ENCODE data around the gene DUSP19.

DUSP19 gene

GRCh38 chr2:183068561-183068960 is 10.0 kb upstream of the DUSP19 start:
- no peak for DNase-seq (ENCODE audit: low read depth)

- no peak for DNase-seq (ENCODE audit: low read depth)
These were observed 9.4 kb upstream of the DUSP19 start for GRCh38 chr2:183069174-183069573.

GRCh38 chr2:183070942-183071844 is 7.4 kb upstream of the DUSP19 start:
- no peak for DNase-seq (ENCODE audit: low read depth)

- DNase-seq (ENCODE audit: low read depth), result no peak
These were observed 6.4 kb upstream of the DUSP19 start for GRCh38 chr2:183072177-183072576.

GRCh38 chr2:183078163-183078463 is 434 bp upstream of the DUSP19 start:
- DNase-seq (ENCODE audit: low read depth), result no peak

- no peak for DNase-seq (ENCODE audit: low read depth)
These were observed 710 bp downstream of the DUSP19 start for GRCh38 chr2:183079139-183079775.

- DNase-seq (ENCODE audit: low read depth), result no peak
These were observed 3.4 kb downstream of the DUSP19 start for GRCh38 chr2:183081911-183082310.

- DNase-seq (ENCODE audit: low read depth), result no peak
These were observed 9.5 kb downstream of the DUSP19 start for GRCh38 chr2:183088061-183088460.

- no peak for DNase-seq (ENCODE audit: low read depth)
These were observed 10.8 kb downstream of the DUSP19 start for GRCh38 chr2:183089192-183089851.

- no peak for DNase-seq (ENCODE audit: low read depth)
These were observed 12.9 kb downstream of the DUSP19 start for GRCh38 chr2:183091318-183091953.

GRCh38 chr2:183091954-183092345 is 13.4 kb downstream of the DUSP19 start:
- DNase-seq (ENCODE audit: low read depth), result no peak

- no peak for DNase-seq (ENCODE audit: low read depth)
These were observed 15.5 kb downstream of the DUSP19 start for GRCh38 chr2:183093857-183094657.

- no peak for DNase-seq (ENCODE audit: low read depth)
These were observed 27.0 kb downstream of the DUSP19 start for GRCh38 chr2:183105402-183106134.

- DNase-seq (ENCODE audit: low read depth), result no peak
These were observed 34.0 kb downstream of the DUSP19 start for GRCh38 chr2:183112577-183112976.

- DNase-seq (ENCODE audit: low read depth), result no peak
These were observed 35.1 kb downstream of the DUSP19 start for GRCh38 chr2:183113630-183114029.

- DNase-seq (ENCODE audit: low read depth), result no peak
These were observed 38.7 kb downstream of the DUSP19 start for GRCh38 chr2:183117226-183117625.

- no peak for DNase-seq (ENCODE audit: low read depth)
These were observed 44.8 kb downstream of the DUSP19 start for GRCh38 chr2:183123117-183123958.

GRCh38 chr2:183123959-183124221 is 45.3 kb downstream of the DUSP19 start:
- no peak for DNase-seq (ENCODE audit: low read depth)

GRCh38 chr2:183124222-183124956 is 45.8 kb downstream of the DUSP19 start, which contains the start of gene NUP35:
Gene NUP35 (plus strand): TSS chr2:183124443. CDS start chr2:183124458, 15 bp downstream.
- DNase-seq (ENCODE audit: low read depth), result peak; percentile 83

- no peak for DNase-seq (ENCODE audit: low read depth)
These were observed 46.4 kb downstream of the DUSP19 start for GRCh38 chr2:183124957-183125255.

Data from stimulated activated CD8-positive, alpha-beta memory T cell treated with anti-CD3 and anti-CD28 coated beads, Interleukin-7, amount 100 ng/mL, for 24 hours (primary cell).